Activated T-helper 1 cell treated with Interleukin-2 at 50 U/mL for 16 hours (primary cell): ENCODE results near the gene GRIA3.

Experiments
- DNase-seq: peaks from one replicate; pipeline ENCODE4 v3.0.0-alpha.2; 2020; ENCODE audit warnings: low read depth

GRIA3 gene

GRCh38 chrX:123193101-123193500 is 9.0 kb downstream of the GRIA3 start:
- DNase-seq, result no peak

- DNase-seq, result no peak
Observed at GRCh38 chrX:123199338-123199737, 15.3 kb downstream of the GRIA3 start.

- no peak for DNase-seq
Observed at GRCh38 chrX:123201720-123202119, 17.6 kb downstream of the GRIA3 start.

- DNase-seq, result no peak
Observed at GRCh38 chrX:123202523-123202922, 18.4 kb downstream of the GRIA3 start.

GRCh38 chrX:123203772-123204171 is 19.7 kb downstream of the GRIA3 start:
- no peak for DNase-seq

- DNase-seq, result no peak
Observed at GRCh38 chrX:123206176-123206575, 22.1 kb downstream of the GRIA3 start.

- DNase-seq, result no peak
Observed at GRCh38 chrX:123210252-123210651, 26.2 kb downstream of the GRIA3 start.

- DNase-seq, result no peak
Observed at GRCh38 chrX:123215397-123216089, 31.5 kb downstream of the GRIA3 start.

GRCh38 chrX:123217077-123217476 is 33.0 kb downstream of the GRIA3 start:
- DNase-seq, result no peak

- no peak for DNase-seq
Observed at GRCh38 chrX:123217728-123218127, 33.6 kb downstream of the GRIA3 start.

- DNase-seq, result no peak
Observed at GRCh38 chrX:123219916-123220315, 35.8 kb downstream of the GRIA3 start.

GRCh38 chrX:123222920-123223319 is 38.8 kb downstream of the GRIA3 start:
- DNase-seq, result no peak

GRCh38 chrX:123223409-123223808 is 39.3 kb downstream of the GRIA3 start:
- DNase-seq, result no peak

- no peak for DNase-seq
Observed at GRCh38 chrX:123223859-123224258, 39.8 kb downstream of the GRIA3 start.

GRCh38 chrX:123230798-123231197 is 46.7 kb downstream of the GRIA3 start:
- no peak for DNase-seq

- DNase-seq, result no peak
Observed at GRCh38 chrX:123236859-123237258, 52.8 kb downstream of the GRIA3 start.

- DNase-seq, result no peak
Observed at GRCh38 chrX:123237271-123237670, 53.2 kb downstream of the GRIA3 start.

- no peak for DNase-seq
Observed at GRCh38 chrX:123254457-123254856, 70.4 kb downstream of the GRIA3 start.

GRCh38 chrX:123256378-123256777 is 72.3 kb downstream of the GRIA3 start:
- no peak for DNase-seq

GRCh38 chrX:123260920-123261418 is 76.9 kb downstream of the GRIA3 start:
- DNase-seq, result no peak

- DNase-seq, result no peak
Observed at GRCh38 chrX:123263270-123263669, 79.2 kb downstream of the GRIA3 start.

GRCh38 chrX:123263747-123264146 is 79.7 kb downstream of the GRIA3 start:
- DNase-seq, result no peak

- no peak for DNase-seq
Observed at GRCh38 chrX:123267220-123267619, 83.1 kb downstream of the GRIA3 start.

GRCh38 chrX:123271902-123272301 is 87.8 kb downstream of the GRIA3 start:
- DNase-seq, result no peak
